Measurements from ENCODE around the gene TMEM60.
"Not testable (repeated sequence)": the region's sequence is repeated elsewhere in the genome, so short reads cannot be mapped to it uniquely, and the experiment has no call there.

Gene TMEM60

GRCh38 chr7:77808517-77808916 lies 10.3 kb upstream of the TMEM60 start:
- DNase-seq: no peak

GRCh38 chr7:77806425-77806824 lies 8.2 kb upstream of the TMEM60 start:
- no peak for DNase-seq

GRCh38 chr7:77802557-77803405 lies 4.5 kb upstream of the TMEM60 start:
- DNase-seq: peak; percentile 48

- DNase-seq: no peak
These were observed 2.5 kb upstream of the TMEM60 start for GRCh38 chr7:77800730-77801129.

GRCh38 chr7:77800158-77800557 lies 1.9 kb upstream of the TMEM60 start:
- peak; percentile 35 for DNase-seq

- DNase-seq: peak; percentile 41
These were observed 1.1 kb upstream of the TMEM60 start for GRCh38 chr7:77799078-77799964.

- no peak for DNase-seq
These were observed 370 bp downstream of the TMEM60 start for GRCh38 chr7:77797734-77798393.

GRCh38 chr7:77796960-77797359 lies 1.3 kb downstream of the TMEM60 start:
- DNase-seq: no peak

- no peak for DNase-seq
These were observed 2.1 kb downstream of the TMEM60 start for GRCh38 chr7:77796109-77796508.

- DNase-seq: no peak
These were observed 4.2 kb downstream of the TMEM60 start for GRCh38 chr7:77794000-77794399.

GRCh38 chr7:77791956-77792355 lies 6.3 kb downstream of the TMEM60 start:
- DNase-seq: no peak

- no peak for DNase-seq
These were observed 6.9 kb downstream of the TMEM60 start for GRCh38 chr7:77791336-77791735.

GRCh38 chr7:77788327-77788902 lies 9.8 kb downstream of the TMEM60 start:
- no peak for DNase-seq

GRCh38 chr7:77786741-77787140 lies 11.5 kb downstream of the TMEM60 start:
- DNase-seq: no peak

- no peak for DNase-seq
These were observed 12.2 kb downstream of the TMEM60 start for GRCh38 chr7:77786018-77786417.

GRCh38 chr7:77784426-77784825 lies 13.8 kb downstream of the TMEM60 start:
- DNase-seq: not testable (repeated sequence)

GRCh38 chr7:77783545-77783944 lies 14.7 kb downstream of the TMEM60 start:
- DNase-seq: no peak

- DNase-seq: no peak
These were observed 15.1 kb downstream of the TMEM60 start for GRCh38 chr7:77783111-77783510.

- no peak for DNase-seq
These were observed 15.9 kb downstream of the TMEM60 start for GRCh38 chr7:77782383-77782782.

- DNase-seq: no peak
These were observed 19.7 kb downstream of the TMEM60 start for GRCh38 chr7:77778535-77778934.

- DNase-seq: no peak
These were observed 26.3 kb downstream of the TMEM60 start for GRCh38 chr7:77771901-77772300.

GRCh38 chr7:77770316-77770715 lies 27.9 kb downstream of the TMEM60 start:
- DNase-seq: no peak
